Measurements from ENCODE around the gene STK38.

STK38 gene

GRCh38 chr6:36523451-36523850 is 23.8 kb downstream of the STK38 start:
- no peak for DNase-seq (ENCODE audit: low read depth)

- no peak for DNase-seq (ENCODE audit: low read depth)
Measured at GRCh38 chr6:36519352-36519751, 27.9 kb downstream of the STK38 start.

- no peak for DNase-seq (ENCODE audit: low read depth)
Measured at GRCh38 chr6:36517408-36517807, 29.9 kb downstream of the STK38 start.

- DNase-seq (ENCODE audit: low read depth): no peak
Measured at GRCh38 chr6:36516988-36517387, 30.3 kb downstream of the STK38 start.

GRCh38 chr6:36516559-36516958 is 30.7 kb downstream of the STK38 start:
- no peak for DNase-seq (ENCODE audit: low read depth)

- no peak for DNase-seq (ENCODE audit: low read depth)
Measured at GRCh38 chr6:36515844-36516243, 31.4 kb downstream of the STK38 start.

- no peak for DNase-seq (ENCODE audit: low read depth)
Measured at GRCh38 chr6:36514554-36515456, 32.5 kb downstream of the STK38 start.

- no peak for DNase-seq (ENCODE audit: low read depth)
Measured at GRCh38 chr6:36510365-36510764, 36.9 kb downstream of the STK38 start.

- no peak for DNase-seq (ENCODE audit: low read depth)
Measured at GRCh38 chr6:36508532-36508931, 38.7 kb downstream of the STK38 start.

GRCh38 chr6:36506611-36507010 is 40.7 kb downstream of the STK38 start:
- no peak for DNase-seq (ENCODE audit: low read depth)

- DNase-seq (ENCODE audit: low read depth): no peak
Measured at GRCh38 chr6:36505744-36506534, 41.3 kb downstream of the STK38 start.

- no peak for DNase-seq (ENCODE audit: low read depth)
Measured at GRCh38 chr6:36504982-36505381, 42.3 kb downstream of the STK38 start.

- DNase-seq (ENCODE audit: low read depth): no peak
Measured at GRCh38 chr6:36504181-36504580, 43.1 kb downstream of the STK38 start.

GRCh38 chr6:36501686-36502085 is 45.6 kb downstream of the STK38 start:
- no peak for DNase-seq (ENCODE audit: low read depth)

GRCh38 chr6:36499918-36500317 is 47.4 kb downstream of the STK38 start:
- no peak for DNase-seq (ENCODE audit: low read depth)

GRCh38 chr6:36495086-36495485 is 52.2 kb downstream of the STK38 start:
- no peak for DNase-seq (ENCODE audit: low read depth)

GRCh38 chr6:36493859-36494258 is 53.4 kb downstream of the STK38 start:
- DNase-seq (ENCODE audit: low read depth): no peak

- DNase-seq (ENCODE audit: low read depth): no peak
Measured at GRCh38 chr6:36493319-36493718, 54.0 kb downstream of the STK38 start.

GRCh38 chr6:36492621-36493020 is 54.7 kb downstream of the STK38 start:
- no peak for DNase-seq (ENCODE audit: low read depth)

- DNase-seq (ENCODE audit: low read depth): no peak
Measured at GRCh38 chr6:36492092-36492491, 55.2 kb downstream of the STK38 start.

GRCh38 chr6:36491378-36491965 is 55.8 kb downstream of the STK38 start:
- no peak for DNase-seq (ENCODE audit: low read depth)

GRCh38 chr6:36489426-36489825 is 57.9 kb downstream of the STK38 start:
- no peak for DNase-seq (ENCODE audit: low read depth)

GRCh38 chr6:36488221-36488620 is 59.1 kb downstream of the STK38 start:
- DNase-seq (ENCODE audit: low read depth): no peak
